Hematopoietic multipotent progenitor cell (in vitro differentiated cells): Measurements from ENCODE around the gene GPRIN1. TPM values are rescaled to one million over a fixed set of nuclear protein-coding genes. Genes with fewer than 3 reads are reported as not detected.

Source experiments
- small RNA-seq: library from RNA; depleted of rRNA; stranded (forward); fragments of <200 nt; gene quantifications from one replicate; pipeline ENCODE3, GENCODE V24; 2012
- total RNA-seq: library from RNA; depleted of rRNA; stranded (reverse); fragments of >200 nt; gene quantifications from one replicate; pipeline ENCODE4 v1.2.3, GENCODE V29; 2012

Gene GPRIN1
- total RNA-seq, 1 donor: under 0.01 TPM

Small RNA genes within 50 kb of the gene (small RNA-seq; reads per million reads assigned to genes)
- gene MIR4281: not detected
- gene RF00019: not detected
- gene RN7SL684P: not detected

Other genes starting within 250 kb of the GPRIN1 start
- 56.3 TPM for gene KIAA1191, start 248.4 kb downstream of the GPRIN1 start, total RNA-seq
- gene ARL10, start 244.7 kb downstream of the GPRIN1 start, total RNA-seq: 17.8 TPM
- 16.7 TPM for gene NOP16, start 221.6 kb downstream of the GPRIN1 start, total RNA-seq
- gene HIGD2A, start 221.4 kb downstream of the GPRIN1 start, total RNA-seq: 108 TPM
- gene CLTB, start 193.6 kb downstream of the GPRIN1 start, total RNA-seq: 48.7 TPM
- 15.9 TPM for gene FAF2, start 161.8 kb downstream of the GPRIN1 start, total RNA-seq
- 39.9 TPM for gene RNF44, start 72.8 kb downstream of the GPRIN1 start, total RNA-seq
- under 0.01 TPM for gene CDHR2, start 60.8 kb downstream of the GPRIN1 start, total RNA-seq
- not detected for gene SNCB, start 20.4 kb upstream of the GPRIN1 start, total RNA-seq
- not detected for gene EIF4E1B, start 20.5 kb upstream of the GPRIN1 start, total RNA-seq
- gene TSPAN17, start 37.3 kb upstream of the GPRIN1 start, total RNA-seq: 21.0 TPM
- not detected for gene UNC5A, start 200.4 kb upstream of the GPRIN1 start, total RNA-seq